ENCODE results near the gene TRIM33. TPM values are rescaled to one million over a fixed set of nuclear protein-coding genes. Genes with fewer than 3 reads are reported as not detected.

TRIM33 gene
- total and polyA plus RNA-seq, 2 of the 8 experiments (the other 6 are each of a cell fraction or from before 2014, with no cell fraction given), result 17.1 to 52.3 TPM

DNA sequence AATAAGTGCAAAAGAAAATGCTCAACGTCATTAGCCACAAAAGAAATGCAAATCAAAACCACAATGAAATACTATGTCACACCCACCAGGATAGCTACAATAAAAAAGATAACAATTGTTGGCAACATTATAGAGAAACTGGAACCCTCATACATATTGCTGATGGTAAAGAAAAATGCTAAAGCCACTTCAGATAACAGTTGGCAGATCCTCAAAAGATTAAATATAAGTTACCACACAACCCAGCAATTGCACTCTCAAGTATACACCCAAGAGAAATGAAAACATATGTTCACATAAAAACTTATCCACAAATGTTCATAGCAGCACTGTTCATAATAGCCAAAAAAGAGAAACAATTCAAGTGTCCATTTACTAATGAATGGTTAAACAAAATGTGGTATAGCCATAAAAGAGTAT is 20.7 kb downstream of the TRIM33 start:
- peaks cover 3% of the 10 kb centered on the region; the same call in 1 of the 2 replicates for H3K79me1 ChIP-seq (ENCODE audit: low read depth, low read length)
- H2BK12ac ChIP-seq (ENCODE audit: low read depth, low read length), result no peak overlapping the region
- H3K79me2 ChIP-seq (ENCODE audit: control insufficient read depth in 1 of 2, insufficient read depth in 2 of 2, low read length in 2 of 2), result peaks cover 16 to 97% of the 10 kb centered on the region in 2 experiments
- no peak overlapping the region for H3K27ac ChIP-seq (ENCODE audit: low read depth, low read length)
- no peak overlapping the region for H2AFZ ChIP-seq (ENCODE audit: low read length)
- no peak overlapping the region for H2BK5ac ChIP-seq (ENCODE audit: low read depth, low read length)
- H4K20me1 ChIP-seq (replicated peaks in 1 of 2; ENCODE audit: control insufficient read depth in 1 of 2, insufficient read depth in 2 of 2, low read length in 2 of 2), result peaks cover 8 to 10% of the 10 kb centered on the region in 2 experiments
- no peaks in the 10 kb centered on the region for H3K23me2 ChIP-seq (ENCODE audit: low read depth, low read length)
- no peak overlapping the region for H2BK20ac ChIP-seq (ENCODE audit: low read length)
- no peak overlapping the region for H3K4me2 ChIP-seq (ENCODE audit: insufficient read depth in 1 of 2, low read depth in 2 of 2, low read length in 2 of 2)
- 78% methylated on average over 1 of the region's 1 CpG; no CpG with 5 or more reads in 1 of the 2 experiments for WGBS, 2 experiments (ENCODE audit: extremely low coverage in 1 of 2, insufficient coverage in 1 of 2, insufficient read length in 1 of 2, insufficient replicate concordance in 2 of 2, low coverage in 1 of 2, low lambda C conversion rate in 2 of 2, missing lambda C conversion rate in 1 of 2)
- no peak overlapping the region for H4K91ac ChIP-seq (replicated peaks; ENCODE audit: insufficient read length, low read length)
- no peak overlapping the region for H4K8ac ChIP-seq (ENCODE audit: extremely low read depth, insufficient read depth, low read length)
- no peak overlapping the region for H4K5ac ChIP-seq (ENCODE audit: insufficient read length, low read depth, low read length)
- TF ChIP-seq EZH2 (IDR thresholded peaks at IDR 0.05; ENCODE audit: low read depth, low read length, severe bottlenecking) (no peak), CTBP2 (IDR thresholded peaks at IDR 0.05; ENCODE audit: borderline replicate concordance, insufficient read depth, insufficient read length, low read length) (no peak), SAP30 (IDR thresholded peaks at IDR 0.05; ENCODE audit: insufficient read depth, insufficient replicate concordance, low read length) (no peak), GABPA (IDR thresholded peaks at IDR 0.05; ENCODE audit: borderline replicate concordance, insufficient read depth, low read length) (no peak), CREB1 (IDR thresholded peaks at IDR 0.05) (no peak), SP2 (IDR thresholded peaks at IDR 0.05; ENCODE audit: low read length) (no peak), GTF2F1 (IDR thresholded peaks at IDR 0.05; ENCODE audit: borderline replicate concordance, low read depth, low read length) (no peak), HDAC2 (IDR thresholded peaks at IDR 0.05; ENCODE audit: borderline replicate concordance in 1 of 2, low read depth in 2 of 2, low read length in 2 of 2) (no peak), CBX5 (IDR thresholded peaks at IDR 0.05; ENCODE audit: low read depth, low read length) (no peak), SIX5 (IDR thresholded peaks at IDR 0.05; ENCODE audit: low read depth, low read length) (no peak), RXRA (IDR thresholded peaks at IDR 0.05; ENCODE audit: insufficient read depth, low read depth, low read length) (no peak), SIRT6 (IDR thresholded peaks at IDR 0.05; ENCODE audit: low read length) (no peak), TBP (IDR thresholded peaks at IDR 0.05; ENCODE audit: low read depth, low read length) (no peak)
- no peaks in the 10 kb centered on the region; a peak in 1 of 4 replicates for H3K9me3 ChIP-seq (ENCODE audit: insufficient read depth in 2 of 2, low read depth in 1 of 2, low read length in 1 of 2)
- FAIRE-seq, result no peak
- H3K4me3 ChIP-seq (ENCODE audit: extremely low read depth in 1 of 4, insufficient read depth in 2 of 4, low read depth in 3 of 4, low read length in 4 of 4), result no peak overlapping the region
- ChIA-PET CTCF (ENCODE audit: partially characterized antibody) (no interaction called here), POLR2A (ENCODE audit: partially characterized antibody) (no interaction called here)
- H3K27me3 ChIP-seq (replicated peaks in 1 of 4; ENCODE audit: control insufficient read depth in 3 of 4, extremely low read depth in 1 of 4, insufficient read depth in 3 of 4, low read length in 3 of 4), result no peaks in the 10 kb centered on the region
- H3K56ac ChIP-seq (replicated peaks; ENCODE audit: insufficient read length, low read depth, low read length), result no peak overlapping the region
- H3K14ac ChIP-seq (ENCODE audit: insufficient read length), result no peak overlapping the region
- DNase-seq (ENCODE audit: low read depth in 1 of 2, low spot score in 2 of 2), result no peak
- peaks cover 0 to 3% (median 0%) of the 10 kb centered on the region in 4 experiments; a peak in 2 of 8 replicates for H3K36me3 ChIP-seq (ENCODE audit: control insufficient read depth in 2 of 4, insufficient read depth in 4 of 4, low read length in 3 of 4)
- no peak overlapping the region for H3K18ac ChIP-seq (ENCODE audit: extremely low read depth, low read length)
- H3K23ac ChIP-seq (ENCODE audit: insufficient read length), result no peak overlapping the region
- no peak overlapping the region for H3K9ac ChIP-seq (replicated peaks in 1 of 4; ENCODE audit: extremely low read depth in 1 of 4, low read depth in 3 of 4, low read length in 3 of 4)
- H3K4ac ChIP-seq (replicated peaks; ENCODE audit: insufficient read length, low read depth, low read length), result no peak overlapping the region
- no peaks in the 10 kb centered on the region for H3K4me1 ChIP-seq (replicated peaks in 1 of 4; ENCODE audit: control insufficient read depth in 3 of 4, insufficient read depth in 4 of 4, low read length in 3 of 4)
- H2BK120ac ChIP-seq (replicated peaks; ENCODE audit: low read depth, low read length), result no peak overlapping the region
- no peak overlapping the region for H2AK5ac ChIP-seq (ENCODE audit: low read depth, low read length)
- no peak overlapping the region for H2BK15ac ChIP-seq (ENCODE audit: low read length)
